ENCODE data around the gene PKN2. TPM values are rescaled to one million over a fixed set of nuclear protein-coding genes. Genes with fewer than 3 reads are reported as not detected.

Gene PKN2
- total and polyA plus RNA-seq, 2 donors from 2014 or later, result 7.3 to 49.3 TPM

DNA sequence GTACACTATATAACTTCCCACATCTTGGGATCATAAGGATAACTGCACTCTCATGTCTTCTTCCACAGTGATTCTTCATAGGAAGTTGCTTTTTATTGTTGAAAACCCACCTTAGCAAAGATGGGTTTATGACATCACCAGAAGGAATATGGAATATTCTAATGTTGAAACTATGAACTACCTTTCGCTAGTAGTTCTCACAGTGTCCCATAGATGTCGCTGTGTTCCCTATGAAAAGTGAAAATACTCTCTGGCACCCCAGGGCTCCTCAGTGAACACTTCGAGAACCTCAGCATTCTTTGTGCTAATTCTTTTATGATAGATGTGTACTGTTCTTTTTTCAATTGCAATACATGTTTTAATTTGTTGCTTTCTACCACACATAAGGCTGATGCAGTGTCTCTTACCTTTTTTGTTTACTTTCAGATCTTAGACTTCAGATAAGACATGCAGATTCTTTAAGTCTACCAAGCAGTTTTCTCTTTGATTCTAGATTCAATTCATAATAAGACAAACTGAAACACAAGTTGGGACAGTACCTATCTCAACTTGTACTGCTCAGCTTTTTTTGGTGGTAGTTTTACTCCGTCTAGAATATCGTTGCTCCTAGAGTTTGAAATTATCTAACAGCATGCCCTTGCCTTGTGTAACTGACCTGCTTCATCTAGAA lies 116.4 kb downstream of the PKN2 start:
- no peaks in the 10 kb centered on the region for H3K9me3 ChIP-seq (ENCODE audit: control insufficient read depth in 2 of 3, insufficient read depth in 1 of 3, low read length in 3 of 3)
- peaks cover 0 to 7% (median 3%) of the 10 kb centered on the region in 3 donors for H3K36me3 ChIP-seq (ENCODE audit: control insufficient read depth in 2 of 3, insufficient read depth in 3 of 3, low read length in 3 of 3)
- no peak for DNase-seq
- H3K9ac ChIP-seq (ENCODE audit: low read length in 3 of 3), result no peak overlapping the region
- no peak overlapping the region for H3K4me3 ChIP-seq (ENCODE audit: low read length in 3 of 3)
- no peak overlapping the region for H3K27ac ChIP-seq (ENCODE audit: low read depth in 2 of 2, low read length in 2 of 2)
- TF ChIP-seq, protein P1, sequence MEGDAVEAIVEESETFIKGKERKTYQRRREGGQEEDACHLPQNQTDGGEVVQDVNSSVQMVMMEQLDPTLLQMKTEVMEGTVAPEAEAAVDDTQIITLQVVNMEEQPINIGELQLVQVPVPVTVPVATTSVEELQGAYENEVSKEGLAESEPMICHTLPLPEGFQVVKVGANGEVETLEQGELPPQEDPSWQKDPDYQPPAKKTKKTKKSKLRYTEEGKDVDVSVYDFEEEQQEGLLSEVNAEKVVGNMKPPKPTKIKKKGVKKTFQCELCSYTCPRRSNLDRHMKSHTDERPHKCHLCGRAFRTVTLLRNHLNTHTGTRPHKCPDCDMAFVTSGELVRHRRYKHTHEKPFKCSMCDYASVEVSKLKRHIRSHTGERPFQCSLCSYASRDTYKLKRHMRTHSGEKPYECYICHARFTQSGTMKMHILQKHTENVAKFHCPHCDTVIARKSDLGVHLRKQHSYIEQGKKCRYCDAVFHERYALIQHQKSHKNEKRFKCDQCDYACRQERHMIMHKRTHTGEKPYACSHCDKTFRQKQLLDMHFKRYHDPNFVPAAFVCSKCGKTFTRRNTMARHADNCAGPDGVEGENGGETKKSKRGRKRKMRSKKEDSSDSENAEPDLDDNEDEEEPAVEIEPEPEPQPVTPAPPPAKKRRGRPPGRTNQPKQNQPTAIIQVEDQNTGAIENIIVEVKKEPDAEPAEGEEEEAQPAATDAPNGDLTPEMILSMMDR (IDR thresholded peaks at IDR 0.05; ENCODE audit: borderline replicate concordance, extremely low read depth, insufficient read depth), result peak; percentile 38
- peak; percentile 52 for FAIRE-seq
- intact Hi-C loops (cut with DNase I), result no loop called here
- H3K4me1 ChIP-seq (ENCODE audit: control insufficient read depth in 2 of 3, insufficient read depth in 2 of 3, low read depth in 1 of 3, low read length in 3 of 3), result no peaks in the 10 kb centered on the region
- H3K27me3 ChIP-seq (ENCODE audit: control insufficient read depth, insufficient read depth, low read length), result no peaks in the 10 kb centered on the region

DNA sequence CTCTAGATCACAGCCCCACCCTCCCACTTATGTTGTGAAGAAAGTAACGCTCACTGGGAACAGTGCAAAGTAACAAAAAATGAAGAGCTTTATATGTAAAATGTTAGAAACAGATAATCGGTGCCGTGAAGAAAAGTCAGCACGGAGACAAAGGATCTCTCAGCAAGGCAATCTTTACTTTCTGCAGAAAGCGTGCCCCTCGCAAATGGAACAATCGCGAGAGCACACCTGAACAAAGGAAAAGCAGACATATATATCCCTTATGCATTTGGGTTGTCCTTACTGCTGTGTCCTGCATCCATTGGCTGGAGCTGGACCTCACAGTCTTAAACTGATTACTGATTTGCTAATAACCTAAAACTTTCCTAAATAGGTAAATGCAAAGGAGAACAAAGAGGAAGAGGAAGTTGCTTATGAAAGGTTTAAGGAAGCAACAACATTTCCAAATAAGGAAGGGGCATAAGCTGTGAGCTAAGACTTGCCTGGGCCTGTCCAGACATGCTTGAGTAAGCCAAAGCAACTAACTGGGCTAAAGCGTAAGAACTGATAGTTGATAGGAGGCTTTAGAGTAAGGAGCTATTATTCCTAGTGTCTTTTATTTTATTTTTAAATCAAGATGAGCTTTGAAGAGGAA lies 117.6 kb downstream of the PKN2 start:
- no peaks in the 10 kb centered on the region for H3K9me3 ChIP-seq (ENCODE audit: control insufficient read depth in 2 of 3, insufficient read depth in 1 of 3, low read length in 3 of 3)
- no peak overlapping the region for H3K27ac ChIP-seq (ENCODE audit: low read depth in 2 of 2, low read length in 2 of 2)
- FAIRE-seq (no peak), DNase-seq (no peak)
- peaks cover 0 to 8% (median 6%) of the 10 kb centered on the region in 3 donors for H3K36me3 ChIP-seq (ENCODE audit: control insufficient read depth in 2 of 3, insufficient read depth in 3 of 3, low read length in 3 of 3)
- H3K9ac ChIP-seq (ENCODE audit: low read length in 3 of 3), result no peak overlapping the region
- H3K4me1 ChIP-seq (ENCODE audit: control insufficient read depth in 2 of 3, insufficient read depth in 2 of 3, low read depth in 1 of 3, low read length in 3 of 3), result no peaks in the 10 kb centered on the region
- intact Hi-C loops (cut with DNase I), result no loop called here
- H3K4me3 ChIP-seq (ENCODE audit: low read length in 3 of 3), result no peak overlapping the region
- TF ChIP-seq, protein P1 (IDR thresholded peaks at IDR 0.05; ENCODE audit: borderline replicate concordance, extremely low read depth, insufficient read depth), result no peak
- H3K27me3 ChIP-seq (ENCODE audit: control insufficient read depth, insufficient read depth, low read length), result no peaks in the 10 kb centered on the region

DNA sequence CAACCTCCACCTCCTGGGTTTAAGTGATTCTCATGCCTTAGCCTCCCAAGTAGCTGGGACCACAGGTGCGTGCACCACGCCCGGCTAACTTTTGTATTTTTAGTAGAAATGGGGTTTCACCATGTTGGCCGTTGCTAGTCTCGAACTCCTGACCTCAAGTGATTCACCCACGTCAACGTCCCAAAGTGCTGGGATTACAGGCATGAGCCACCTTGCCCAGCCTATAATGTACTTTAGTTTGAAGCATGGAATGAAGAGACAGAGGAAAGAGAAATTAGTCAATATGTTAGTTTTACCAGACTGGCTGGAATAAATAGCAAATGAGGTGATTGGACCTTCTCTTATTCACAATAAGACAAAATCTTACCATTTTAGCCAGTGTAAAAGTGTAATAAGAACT lies 118.3 kb downstream of the PKN2 start:
- H3K27me3 ChIP-seq (ENCODE audit: control insufficient read depth, insufficient read depth, low read length), result no peaks in the 10 kb centered on the region
- H3K4me3 ChIP-seq (ENCODE audit: low read length in 3 of 3), result no peak overlapping the region
- DNase-seq (no peak), FAIRE-seq (no peak)
- no peaks in the 10 kb centered on the region for H3K4me1 ChIP-seq (ENCODE audit: control insufficient read depth in 2 of 3, insufficient read depth in 2 of 3, low read depth in 1 of 3, low read length in 3 of 3)
- H3K36me3 ChIP-seq (ENCODE audit: control insufficient read depth in 2 of 3, insufficient read depth in 3 of 3, low read length in 3 of 3), result peaks cover 0 to 8% (median 6%) of the 10 kb centered on the region in 3 donors
- H3K27ac ChIP-seq (ENCODE audit: low read depth in 2 of 2, low read length in 2 of 2), result no peak overlapping the region
- intact Hi-C loops (cut with DNase I), result no loop called here
- TF ChIP-seq, protein P1 (IDR thresholded peaks at IDR 0.05; ENCODE audit: borderline replicate concordance, extremely low read depth, insufficient read depth), result no peak
- no peak overlapping the region for H3K9ac ChIP-seq (ENCODE audit: low read length in 3 of 3)
- no peaks in the 10 kb centered on the region for H3K9me3 ChIP-seq (ENCODE audit: control insufficient read depth in 2 of 3, insufficient read depth in 1 of 3, low read length in 3 of 3)

Measured in kidney (tissue), 14 donors.